Keratinocyte (primary cell): Measurements from ENCODE around the gene KBTBD12. TPM values are rescaled to one million over a fixed set of nuclear protein-coding genes. Genes with fewer than 3 reads are reported as not detected.

ENCODE experiments used
- DNase-seq: peaks from one replicate; pipeline ENCODE4 v3.0.0-alpha.2; 2011; ENCODE audit warnings: low read depth, missing footprints, low spot score
- FAIRE-seq: peaks from 2 replicates; lab custom pipeline; 2011; peaks lifted over from hg19 to GRCh38; lab: Jason Lieb, UNC
- H2AFZ ChIP-seq: 2 replicates; pipeline ENCODE4 v1.6.0; 2012; ENCODE audit warnings: low read length, control low read depth, inconsistent platforms; ENCODE audit not compliant: control insufficient read depth
- H3K27ac ChIP-seq: 2 replicates; pipeline ENCODE4 v1.5.1; 2011; ENCODE audit warnings: low read length; ENCODE audit not compliant: control insufficient read depth, insufficient read depth
- H3K27me3 ChIP-seq: 3 replicates; pipeline ENCODE4 v1.6.0; 2011; ENCODE audit warnings: low read length; ENCODE audit not compliant: control insufficient read depth, insufficient read depth; ENCODE audit errors: extremely low read depth
- H3K36me3 ChIP-seq, 2 experiments: 2 replicates in 1 of 2; 3 replicates in 1 of 2; pipeline ENCODE4 v1.5.1; 2011; ENCODE audit warnings: low read length in 2 of 2, mild to moderate bottlenecking in 1 of 2; ENCODE audit not compliant: control insufficient read depth in 2 of 2, insufficient read depth in 2 of 2; ENCODE audit errors: extremely low read depth in 1 of 2
- H3K4me1 ChIP-seq: 3 replicates; pipeline ENCODE4 v1.5.1; 2011; ENCODE audit warnings: low read length; ENCODE audit not compliant: control insufficient read depth, insufficient read depth; ENCODE audit errors: extremely low read depth
- H3K4me2 ChIP-seq: 3 replicates; pipeline ENCODE4 v1.6.0; 2011; ENCODE audit warnings: low read depth, low read length; ENCODE audit not compliant: control insufficient read depth, insufficient read depth; ENCODE audit errors: extremely low read depth
- H3K4me3 ChIP-seq, 3 experiments: fragments of 200-600 bp in 1 of 3; sonication (generic) in 1 of 3; 2 replicates in 2 of 3; 3 replicates in 1 of 3; pipeline ENCODE4 v1.5.1; 2011 to 2016; ENCODE audit warnings: low read length in 3 of 3, mild to moderate bottlenecking in 3 of 3, control low read depth in 2 of 3, inconsistent platforms in 1 of 3, low read depth in 1 of 3, mixed read lengths in 1 of 3, mixed run types in 1 of 3, moderate library complexity in 1 of 3; ENCODE audit not compliant: control insufficient read depth in 2 of 3, insufficient read depth in 2 of 3; ENCODE audit errors: extremely low read depth in 1 of 3
- H3K79me2 ChIP-seq: 2 replicates; pipeline ENCODE4 v1.6.0; 2012; ENCODE audit warnings: low read length; ENCODE audit not compliant: control insufficient read depth, insufficient read depth
- H3K9ac ChIP-seq: 3 replicates; pipeline ENCODE4 v1.6.0; 2011; ENCODE audit warnings: low read length; ENCODE audit not compliant: control insufficient read depth, insufficient read depth; ENCODE audit errors: extremely low read depth
- H3K9me1 ChIP-seq: 3 replicates; pipeline ENCODE4 v1.6.0; 2011; ENCODE audit warnings: low read length; ENCODE audit not compliant: control insufficient read depth, insufficient read depth; ENCODE audit errors: extremely low read depth
- H3K9me3 ChIP-seq: 2 replicates; pipeline ENCODE4 v1.5.1; 2012; ENCODE audit warnings: low read depth, low read length; ENCODE audit not compliant: control insufficient read depth
- H4K20me1 ChIP-seq: 3 replicates; pipeline ENCODE4 v1.6.0; 2011; ENCODE audit warnings: low read length; ENCODE audit not compliant: control insufficient read depth, insufficient read depth; ENCODE audit errors: extremely low read depth
- EZH2 ChIP-seq: IDR thresholded peaks from one replicate; pipeline ENCODE4 v1.6.1; 2012; ENCODE audit warnings: inconsistent platforms, mild to moderate bottlenecking, low read length, moderate library complexity
- dilution Hi-C: fragments of 300-500 bp; cut with MboI; formaldehyde crosslinking; loops from one replicate; pipeline ENCODE4 v1.7.0; 2020; ENCODE audit warnings: low sequenced_read_pairs; ENCODE audit not compliant: extremely low pct_ligation_motif_present
- polyA plus RNA-seq, 5 experiments: library from polyadenylated mRNA; depleted of rRNA in 3 of 5; stranded (reverse) in 3 of 5; stranded (forward) in 1 of 5; unstranded in 1 of 5; fragments of >200 nt; gene quantifications; 1 replicate in 1 of 5; 2 replicates in 3 of 5; 3 replicates in 1 of 5; pipeline versions ENCODE4 v1.2.1 to v1.2.3, GENCODE V29; 2011 to 2012; ENCODE audit warnings: missing spikeins in 2 of 5, low read depth in 1 of 5, low replicate concordance in 1 of 5
- TF ChIP-seq, protein P1 (sequence below), 3 experiments: IDR thresholded peaks in 1 of 3; conservative IDR thresholded peaks in 1 of 3; optimal IDR thresholded peaks in 1 of 3; 2 replicates in 2 of 3; 3 replicates in 1 of 3; pipeline versions ENCODE3 to v1.5.1; 2011; ENCODE audit warnings: low read length in 3 of 3, mild to moderate bottlenecking in 3 of 3, moderate library complexity in 2 of 3, control low read depth in 1 of 3, inconsistent platforms in 1 of 3; ENCODE audit not compliant: insufficient read depth in 2 of 3; ENCODE audit errors: extremely low read depth in 1 of 3

The KBTBD12 gene
- polyA plus RNA-seq, 1 donor (not counting 4 experiments of a cell fraction or from before 2014, with no cell fraction given), result not detected

DNA sequence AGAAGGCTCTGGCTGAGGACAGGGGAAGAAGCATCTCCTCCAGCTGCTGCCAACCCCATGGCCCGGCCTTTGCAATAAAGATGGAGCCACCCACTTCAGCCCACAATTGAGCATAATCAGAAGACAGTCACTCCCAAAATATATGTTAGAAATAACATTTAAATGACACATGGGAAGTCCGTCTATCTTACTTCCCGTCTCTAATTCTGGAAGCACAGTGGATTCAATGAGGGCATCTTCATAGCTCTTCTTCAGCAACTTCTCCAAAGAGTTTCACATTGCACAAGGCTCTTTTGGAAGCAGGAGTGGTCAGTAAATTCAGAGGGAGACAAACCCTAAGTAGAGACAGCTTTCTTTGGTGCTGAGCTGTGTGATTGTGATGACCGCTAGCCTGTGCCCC lies 70.2 kb downstream of the KBTBD12 start:
- Histone ChIP-seq H3K27me3 (no peaks in the 10 kb centered on the region), H3K4me2 (no peak overlapping the region), H3K9ac (no peak overlapping the region), H3K4me1 (no peaks in the 10 kb centered on the region), H3K9me3 (no peaks in the 10 kb centered on the region), H2AFZ (no peak overlapping the region), H3K36me3 (no peaks in the 10 kb centered on the region), H3K79me2 (no peaks in the 10 kb centered on the region), H3K27ac (no peak overlapping the region), H4K20me1 (no peaks in the 10 kb centered on the region), H3K9me1 (no peaks in the 10 kb centered on the region), H3K4me3 (no peak overlapping the region)
- DNase-seq, result no peak
- dilution Hi-C loops, result no loop called here
- FAIRE-seq, result no peak
- TF ChIP-seq EZH2, result no peak
- TF ChIP-seq, protein P1, sequence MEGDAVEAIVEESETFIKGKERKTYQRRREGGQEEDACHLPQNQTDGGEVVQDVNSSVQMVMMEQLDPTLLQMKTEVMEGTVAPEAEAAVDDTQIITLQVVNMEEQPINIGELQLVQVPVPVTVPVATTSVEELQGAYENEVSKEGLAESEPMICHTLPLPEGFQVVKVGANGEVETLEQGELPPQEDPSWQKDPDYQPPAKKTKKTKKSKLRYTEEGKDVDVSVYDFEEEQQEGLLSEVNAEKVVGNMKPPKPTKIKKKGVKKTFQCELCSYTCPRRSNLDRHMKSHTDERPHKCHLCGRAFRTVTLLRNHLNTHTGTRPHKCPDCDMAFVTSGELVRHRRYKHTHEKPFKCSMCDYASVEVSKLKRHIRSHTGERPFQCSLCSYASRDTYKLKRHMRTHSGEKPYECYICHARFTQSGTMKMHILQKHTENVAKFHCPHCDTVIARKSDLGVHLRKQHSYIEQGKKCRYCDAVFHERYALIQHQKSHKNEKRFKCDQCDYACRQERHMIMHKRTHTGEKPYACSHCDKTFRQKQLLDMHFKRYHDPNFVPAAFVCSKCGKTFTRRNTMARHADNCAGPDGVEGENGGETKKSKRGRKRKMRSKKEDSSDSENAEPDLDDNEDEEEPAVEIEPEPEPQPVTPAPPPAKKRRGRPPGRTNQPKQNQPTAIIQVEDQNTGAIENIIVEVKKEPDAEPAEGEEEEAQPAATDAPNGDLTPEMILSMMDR (optimal IDR thresholded peaks at IDR 0.05 in 1 of 3, IDR thresholded peaks at IDR 0.05 in 1 of 3, conservative IDR thresholded peaks at IDR 0.05 in 1 of 3; ENCODE audit: extremely low read depth in 1 of 3, insufficient read depth in 2 of 3, low read length in 3 of 3), result no peak

DNA sequence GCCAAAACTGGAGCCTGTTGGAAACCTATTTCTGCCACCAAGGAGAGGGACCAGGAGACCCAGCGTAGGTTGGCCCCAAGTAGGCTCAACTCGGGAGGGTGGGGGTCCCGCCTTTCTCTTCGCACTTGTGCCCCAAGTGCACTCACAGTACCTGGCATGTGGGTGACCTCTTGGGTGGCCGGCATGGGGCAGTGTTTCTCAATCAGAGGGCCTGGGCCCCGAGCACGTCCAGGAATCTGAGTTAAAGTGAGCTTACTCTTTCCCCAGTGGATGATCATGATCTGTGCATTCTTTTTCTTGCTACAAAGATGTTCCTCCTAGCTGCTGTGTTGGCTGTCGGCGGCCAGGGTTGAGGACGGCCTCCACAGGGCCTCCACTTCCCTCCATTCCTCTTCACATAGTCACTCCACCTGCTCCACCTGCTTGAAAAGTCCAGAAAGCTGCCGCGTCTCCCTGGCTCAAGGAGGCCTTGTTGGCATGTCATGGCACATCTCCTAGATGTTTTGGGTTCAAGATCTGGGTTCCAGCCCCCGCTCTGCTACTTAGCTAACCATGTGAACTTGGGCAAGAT lies 70.7 kb downstream of the KBTBD12 start:
- dilution Hi-C loops, result no loop called here
- Histone ChIP-seq H3K4me2 (no peak overlapping the region), H3K4me1 (no peaks in the 10 kb centered on the region), H3K36me3 (no peaks in the 10 kb centered on the region), H3K27ac (no peak overlapping the region), H3K27me3 (no peaks in the 10 kb centered on the region), H3K9ac (no peak overlapping the region), H3K4me3 (no peak overlapping the region), H4K20me1 (no peaks in the 10 kb centered on the region), H3K9me3 (no peaks in the 10 kb centered on the region), H2AFZ (no peak overlapping the region), H3K9me1 (no peaks in the 10 kb centered on the region), H3K79me2 (no peaks in the 10 kb centered on the region)
- DNase-seq, result no peak
- TF ChIP-seq, protein P1 (optimal IDR thresholded peaks at IDR 0.05 in 1 of 3, IDR thresholded peaks at IDR 0.05 in 1 of 3, conservative IDR thresholded peaks at IDR 0.05 in 1 of 3; ENCODE audit: extremely low read depth in 1 of 3, insufficient read depth in 2 of 3, low read length in 3 of 3), result no peak
- no peak for TF ChIP-seq EZH2
- FAIRE-seq, result no peak
